B cell (primary cell): ENCODE data around the gene RAB11FIP3. TPM values are rescaled to one million over a fixed set of nuclear protein-coding genes. Genes with fewer than 3 reads are reported as not detected.
"Not testable (repeated sequence)": the region's sequence is repeated elsewhere in the genome, so short reads cannot be mapped to it uniquely, and the experiment has no call there.

Source experiments
- ATAC-seq: fragments of 200-7000 bp; cut with Tn5 transposase; one replicate; pipeline ENCODE4 v1.10.0; 2021; ENCODE audit warnings: low read depth, mild to moderate bottlenecking, moderate number of reproducible peaks, moderate library complexity
- CTCF ChIA-PET: fragments of 350-600 bp; sonication (Branson Sonifier 250); formaldehyde crosslinking; loops from one replicate; lab custom pipeline; 2021; ENCODE audit warnings: antibody characterized with exemption, inconsistent platforms; lab: Charles Lee
- POLR2A ChIA-PET: fragments of 350-600 bp; sonication (Branson Sonifier 250); formaldehyde crosslinking; loops from one replicate; lab custom pipeline; 2021; ENCODE audit warnings: antibody characterized with exemption; lab: Charles Lee
- DNase-seq: peaks from one replicate; pipeline ENCODE4 v3.0.0; 2013
- H2AFZ ChIP-seq: 2 replicates; pipeline ENCODE4 v1.6.1; 2012; ENCODE audit warnings: mild to moderate bottlenecking, low read depth, low read length; ENCODE audit not compliant: insufficient read depth, poor library complexity, severe bottlenecking
- H3K27ac ChIP-seq, 2 donors: 1 replicate in 1 of 2; 2 replicates in 1 of 2; pipeline ENCODE4 v1.5.1; 2012 to 2013; ENCODE audit warnings: low read length in 2 of 2, mild to moderate bottlenecking in 2 of 2, moderate library complexity in 1 of 2
- H3K27me3 ChIP-seq, 4 experiments: fragments of 200-600 bp in 1 of 4; sonication (generic) in 1 of 4; replicated peaks in 1 of 4; 1 replicate in 2 of 4; 2 replicates in 2 of 4; pipeline versions ENCODE4 v1.6.1 to v1.7.0; 2013 to 2016; ENCODE audit warnings: low read length in 3 of 4, mild to moderate bottlenecking in 2 of 4, mixed read lengths in 1 of 4, moderate library complexity in 1 of 4; ENCODE audit not compliant: insufficient read depth in 4 of 4, control insufficient read depth in 3 of 4; ENCODE audit errors: control extremely low read depth in 1 of 4
- H3K36me3 ChIP-seq, 2 experiments: replicated peaks in 1 of 2; 1 replicate in 1 of 2; 2 replicates in 1 of 2; pipeline versions ENCODE4 v1.6.1 to v1.7.1; 2013; ENCODE audit warnings: low read length in 1 of 2; ENCODE audit not compliant: insufficient read depth in 2 of 2, control insufficient read depth in 1 of 2; ENCODE audit errors: control extremely low read depth in 1 of 2, extremely low read depth in 1 of 2
- H3K4me1 ChIP-seq, 2 donors: fragments of 200-600 bp in 1 of 2; sonication (generic) in 1 of 2; 1 replicate in 1 of 2; 2 replicates in 1 of 2; pipeline versions ENCODE4 v1.5.1 to v1.6.1; 2013 to 2017; ENCODE audit warnings: low read length in 2 of 2; ENCODE audit not compliant: control insufficient read depth in 2 of 2, insufficient read depth in 2 of 2
- H3K4me2 ChIP-seq: replicated peaks from 2 replicates; pipeline ENCODE3; 2012; ENCODE audit warnings: mild to moderate bottlenecking, low read depth, low read length; ENCODE audit not compliant: poor library complexity, severe bottlenecking
- H3K4me3 ChIP-seq, 5 experiments: fragments of 200-600 bp in 1 of 5; sonication (generic) in 1 of 5; 1 replicate in 3 of 5; 2 replicates in 2 of 5; pipeline versions ENCODE4 v1.5.1 to v1.7.0; 2011 to 2016; ENCODE audit warnings: low read length in 4 of 5, mild to moderate bottlenecking in 4 of 5, low read depth in 2 of 5, control low read depth in 1 of 5, moderate library complexity in 1 of 5; ENCODE audit not compliant: insufficient read depth in 1 of 5; ENCODE audit errors: control extremely low read depth in 1 of 5, extremely low read depth in 1 of 5
- H3K79me2 ChIP-seq: fragments of 200-600 bp; sonication (generic); one replicate; pipeline ENCODE4 v1.6.0; 2016; ENCODE audit warnings: low read length; ENCODE audit not compliant: control insufficient read depth, insufficient read depth
- H3K9ac ChIP-seq: fragments of 200-600 bp; sonication (generic); 2 replicates; pipeline ENCODE4 v1.6.1; 2017; ENCODE audit warnings: mild to moderate bottlenecking, low read length, moderate library complexity
- H3K9me3 ChIP-seq, 3 donors: one replicate each; pipeline versions ENCODE4 v1.6.1 to v1.7.1; 2013; ENCODE audit warnings: low read length in 2 of 3; ENCODE audit not compliant: control insufficient read depth in 2 of 3, insufficient read depth in 1 of 3; ENCODE audit errors: control extremely low read depth in 1 of 3
- H4K20me1 ChIP-seq: 2 replicates; pipeline ENCODE4 v1.6.0; 2012; ENCODE audit warnings: mild to moderate bottlenecking, low read length; ENCODE audit not compliant: insufficient read depth, control insufficient read depth, poor library complexity, severe bottlenecking
- H3K27ac Mint-ChIP-seq: one replicate; pipeline ENCODE4 v1.8.0; 2021; ENCODE audit warnings: mixed read lengths
- H3K27me3 Mint-ChIP-seq: one replicate; pipeline ENCODE4 v1.8.0; 2021; ENCODE audit warnings: mixed read lengths
- H3K4me1 Mint-ChIP-seq: one replicate; pipeline ENCODE4 v1.8.0; 2021; ENCODE audit warnings: mixed read lengths
- H3K4me3 Mint-ChIP-seq: one replicate; pipeline ENCODE4 v1.8.0; 2021; ENCODE audit warnings: mixed read lengths
- H3K9me3 Mint-ChIP-seq: one replicate; pipeline ENCODE4 v1.8.0; 2022; ENCODE audit warnings: mixed read lengths; ENCODE audit not compliant: insufficient read depth
- CTCF ChIP-seq: fragments of 200-600 bp; IDR thresholded peaks from one replicate; pipeline ENCODE4 v1.8.0; 2022; ENCODE audit warnings: antibody characterized with exemption, mild to moderate bottlenecking
- EZH2 ChIP-seq: IDR thresholded peaks from 2 replicates; pipeline ENCODE4 v1.6.1; 2012; ENCODE audit warnings: borderline replicate concordance, low read depth, mild to moderate bottlenecking, moderate library complexity, low read length; ENCODE audit not compliant: insufficient read depth, poor library complexity, severe bottlenecking
- WGBS: methylation state at CpG from one replicate; pipeline ENCODE4 v1.1.5; 2013; ENCODE audit warnings: missing lambda C conversion rate; ENCODE audit not compliant: insufficient coverage; 5-methylcytosine and 5-hydroxymethylcytosine counted together
- intact Hi-C: fragments of 100-400 bp; cut with micrococcal nuclease; formaldehyde crosslinking; loops from one replicate; pipeline ENCODE4 v1.10.0; 2022
- polyA plus RNA-seq: library from polyadenylated mRNA; depleted of rRNA; stranded (reverse); fragments of >200 nt; gene quantifications from 2 replicates; pipeline ENCODE4 v1.2.3, GENCODE V29; 2012
- total RNA-seq, 2 donors: library from RNA; stranded (reverse); fragments of 120-200 nt in 1 of 2; gene quantifications; 1 replicate in 1 of 2; 2 replicates in 1 of 2; pipeline versions ENCODE4 v1.2.3 to v1.2.4, GENCODE V29; 2013 to 2022

RAB11FIP3 gene
- total and polyA plus RNA-seq, 2 donors (not counting 1 experiment from before 2014, with no cell fraction given) = 24.3 to 57.2 TPM

DNA sequence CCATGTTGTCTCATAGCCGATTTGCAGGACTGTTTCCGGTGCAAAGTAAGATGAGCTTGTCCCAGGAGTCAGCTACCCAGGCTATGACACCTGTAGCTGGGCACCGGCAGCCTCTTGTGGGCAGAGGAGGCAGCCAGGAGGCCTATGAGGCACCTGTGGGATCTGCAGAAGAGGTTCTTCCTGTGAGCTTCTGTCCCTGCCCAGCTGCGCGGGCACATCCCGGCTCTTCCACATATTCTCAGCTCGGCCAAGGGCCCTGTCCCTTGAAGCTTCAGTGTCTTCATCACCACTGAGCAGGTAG lies 80.7 kb downstream of the RAB11FIP3 start:
- CTCF ChIA-PET = no interaction called here
- H3K27ac Mint-ChIP-seq = no peak overlapping the region
- 94% methylated on average over 7 of the region's 7 CpGs for WGBS

GRCh38 chr16:507527-507926 lies 82.1 kb downstream of the RAB11FIP3 start:
- intact Hi-C loops, POLR2A ChIA-PET: not testable (repeated sequence)

More for the DNA sequence above, 80.7 kb downstream of the RAB11FIP3 start:
- POLR2A ChIA-PET = no interaction called here
- no peak overlapping the region for H3K27ac ChIP-seq
- DNase-seq (no peak), ATAC-seq (no peak)
- H3K4me2 ChIP-seq = no peak overlapping the region
- Mint-ChIP-seq H3K4me3 (no peak overlapping the region), H3K9me3 (no peaks in the 10 kb centered on the region), H3K4me1 (no peaks in the 10 kb centered on the region), H3K27me3 (no peaks in the 10 kb centered on the region)
- no peaks in the 10 kb centered on the region for H4K20me1 ChIP-seq
- no peaks in the 10 kb centered on the region for H3K4me1 ChIP-seq
- H3K36me3 ChIP-seq = no peaks in the 10 kb centered on the region
- H3K9ac ChIP-seq = no peak overlapping the region
- H3K27me3 ChIP-seq = no peaks in the 10 kb centered on the region
- no peaks in the 10 kb centered on the region for H3K9me3 ChIP-seq
- TF ChIP-seq CTCF = no peak
- TF ChIP-seq EZH2 = no peak
- intact Hi-C loops = no loop called here
- H2AFZ ChIP-seq = no peak overlapping the region
- no peak overlapping the region for H3K4me3 ChIP-seq
- H3K79me2 ChIP-seq = no peaks in the 10 kb centered on the region

More at GRCh38 chr16:507527-507926, 82.1 kb downstream of the RAB11FIP3 start:
- H3K27ac ChIP-seq, H3K9ac ChIP-seq, H3K4me3 Mint-ChIP-seq, H3K4me1 ChIP-seq, H4K20me1 ChIP-seq, H3K4me1 Mint-ChIP-seq, ATAC-seq, H3K9me3 Mint-ChIP-seq, H3K27me3 Mint-ChIP-seq, H3K79me2 ChIP-seq, DNase-seq, H3K36me3 ChIP-seq, H2AFZ ChIP-seq, H3K9me3 ChIP-seq, H3K4me3 ChIP-seq, H3K4me2 ChIP-seq, H3K27ac Mint-ChIP-seq, H3K27me3 ChIP-seq: not testable (repeated sequence)
- WGBS = 94% methylated on average over 12 of the region's 14 CpGs
- CTCF ChIA-PET = interaction anchor here (0.9 kb wide), 1 partner anchor 10 kb away, joined by 4 read pairs; no protein-coding TSS in a partner anchor
